NT2/D1 (cell line): ENCODE results near the gene AGBL4.

Source experiments
- SUZ12 ChIP-seq: IDR thresholded peaks from 2 replicates; pipeline ENCODE4 v1.6.1; 2011; ENCODE audit not compliant: insufficient read length, insufficient read depth; ENCODE audit errors: extremely low read depth
- YY1 ChIP-seq: IDR thresholded peaks from 2 replicates; pipeline ENCODE4 v1.6.1; 2011; ENCODE audit not compliant: insufficient read length, insufficient read depth
- ZNF274 ChIP-seq: IDR thresholded peaks from 2 replicates; pipeline ENCODE4 v1.6.1; 2011; ENCODE audit warnings: mild to moderate bottlenecking, low read depth, low read length

GRCh38 chr1:48758976-48759375 lies 1264.8 kb downstream of the AGBL4 start:
- TF ChIP-seq YY1 (no peak), SUZ12 (no peak), ZNF274 (no peak)
